Measurements from ENCODE around the gene AIPL1. TPM values are rescaled to one million over a fixed set of nuclear protein-coding genes. Genes with fewer than 3 reads are reported as not detected.

AIPL1 gene
- total RNA-seq, 2 experiments from 2014 or later, result not detected

GRCh38 chr17:6398955-6399354, 36.0 kb downstream of the AIPL1 start:
- ATAC-seq, result no peak
- intact Hi-C loops (cut with DNase I, micrococcal nuclease), result no loop called here
- H3K9me3 Mint-ChIP-seq (ENCODE audit: low read depth), result peaks cover 7% of the 10 kb centered on the region
- no peak for DNase-seq
- no peak overlapping the region for H3K4me3 Mint-ChIP-seq
- H3K27me3 Mint-ChIP-seq, result peaks cover 17% of the 10 kb centered on the region
- ChIA-PET POLR2A (no interaction called here), CTCF (no interaction called here)
- H3K4me1 Mint-ChIP-seq, result no peaks in the 10 kb centered on the region
- no peak overlapping the region for H3K27ac Mint-ChIP-seq
- H3K36me3 Mint-ChIP-seq (ENCODE audit: low read depth), result no peaks in the 10 kb centered on the region

DNA sequence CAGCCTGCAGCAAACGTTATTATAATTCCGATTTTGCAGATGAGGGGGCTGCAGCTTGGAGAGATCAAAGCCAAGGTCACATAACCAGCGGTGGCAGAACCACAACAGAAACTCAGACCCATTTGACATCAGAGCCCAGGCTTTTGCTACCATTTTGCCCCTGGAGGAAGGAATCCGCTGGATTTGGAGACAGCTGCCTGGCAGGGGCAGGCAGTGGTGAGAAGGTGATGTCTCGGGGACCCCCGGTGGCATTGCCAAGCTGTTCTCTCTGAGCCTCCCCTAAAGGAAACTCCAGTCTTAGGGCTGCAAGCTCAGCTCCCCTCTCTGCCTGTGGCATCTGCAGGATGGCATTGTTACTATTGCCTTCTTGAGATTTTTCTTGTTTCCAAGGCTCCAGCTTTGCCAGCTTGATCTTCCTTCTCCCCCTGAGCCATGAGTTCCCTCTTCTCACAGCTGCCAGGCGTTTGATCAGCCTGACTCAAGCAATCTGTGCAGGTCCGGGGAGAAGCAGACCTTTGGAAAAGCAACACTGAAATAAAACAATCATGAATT, 40.8 kb downstream of the AIPL1 start:
- peaks cover 6% of the 10 kb centered on the region for H3K9me3 Mint-ChIP-seq (ENCODE audit: low read depth)
- peaks cover 29% of the 10 kb centered on the region for H3K27me3 Mint-ChIP-seq
- H3K4me1 Mint-ChIP-seq, result no peaks in the 10 kb centered on the region
- H3K4me3 Mint-ChIP-seq, result no peak overlapping the region
- POLR2A ChIA-PET, result no interaction called here
- intact Hi-C loops (cut with DNase I, micrococcal nuclease), result no loop called here
- ATAC-seq (no peak), DNase-seq (no peak)
- H3K27ac Mint-ChIP-seq, result no peak overlapping the region
- no peaks in the 10 kb centered on the region for H3K36me3 Mint-ChIP-seq (ENCODE audit: low read depth)
- CTCF ChIA-PET, result no interaction called here

DNA sequence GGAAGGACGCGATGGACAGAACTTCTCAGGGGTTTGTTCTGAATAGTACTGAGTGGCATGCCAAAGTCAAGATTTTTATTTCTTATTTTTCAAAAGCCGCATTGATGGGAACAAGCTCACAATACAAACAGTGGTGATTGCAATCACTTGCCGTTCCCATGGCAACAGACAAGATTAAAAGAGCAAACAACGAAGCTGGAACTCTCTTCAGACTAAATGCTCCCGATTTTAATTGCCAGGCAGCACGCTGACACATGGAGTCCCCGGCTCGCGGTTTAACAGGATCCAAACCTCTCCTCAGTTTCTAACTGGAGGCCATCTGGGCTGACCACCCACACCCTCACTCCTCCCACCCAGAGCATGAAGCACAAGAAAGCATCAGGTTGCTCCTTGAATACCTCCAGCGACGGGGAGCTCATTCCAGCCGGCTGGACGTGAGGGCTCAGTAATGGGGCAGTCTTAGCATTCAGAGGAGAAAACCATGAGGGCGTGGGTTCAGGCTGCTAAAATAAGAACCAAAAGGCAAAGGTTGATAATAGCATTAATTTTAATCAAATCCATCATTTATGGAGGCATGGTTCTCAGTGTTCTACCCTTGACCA, 41.5 kb downstream of the AIPL1 start:
- Mint-ChIP-seq H3K9me3 (ENCODE audit: low read depth) (peaks cover 3% of the 10 kb centered on the region), H3K4me3 (no peak overlapping the region), H3K27ac (no peak overlapping the region), H3K27me3 (peaks cover 29% of the 10 kb centered on the region), H3K36me3 (ENCODE audit: low read depth) (no peaks in the 10 kb centered on the region), H3K4me1 (no peaks in the 10 kb centered on the region)
- ChIA-PET POLR2A (no interaction called here), CTCF (no interaction called here)
- intact Hi-C loops (cut with DNase I, micrococcal nuclease), result no loop called here
- no peak for ATAC-seq
- DNase-seq, result no peak

DNA sequence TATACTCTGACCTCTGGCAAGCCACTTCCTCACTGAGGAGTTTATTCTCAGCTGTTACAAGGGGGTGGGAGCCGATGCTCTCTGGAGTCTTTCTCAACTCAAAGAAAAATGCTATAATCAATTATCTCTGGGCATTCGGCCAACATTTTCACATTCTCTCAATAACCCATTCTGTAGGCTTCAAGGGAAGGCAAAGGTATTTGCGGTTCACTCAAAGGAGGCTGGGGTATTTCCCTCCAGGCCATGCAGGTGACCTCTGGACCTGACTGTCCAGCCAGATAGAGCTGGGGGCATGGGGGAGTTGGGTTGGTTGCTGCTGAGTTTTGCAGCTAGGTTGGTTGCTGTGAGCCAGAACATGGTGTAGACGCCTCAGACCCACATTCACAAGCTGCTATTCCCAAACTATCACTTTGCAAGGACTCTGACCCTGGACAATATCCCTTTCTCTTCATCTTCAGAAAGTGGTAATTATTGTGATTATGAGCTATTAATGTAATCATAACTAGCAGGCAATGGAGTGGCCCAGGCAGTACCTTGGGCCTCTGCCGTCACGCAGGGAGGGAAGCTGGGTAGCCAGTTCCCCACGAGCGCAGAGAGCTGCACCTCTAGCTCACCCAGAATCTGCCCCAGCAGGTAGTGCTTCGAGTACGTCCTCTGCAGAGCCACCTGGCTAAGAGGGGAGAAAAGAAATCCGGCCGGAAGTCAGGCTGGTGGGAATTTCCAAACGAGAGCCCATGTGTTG, 42.1 kb downstream of the AIPL1 start:
- Mint-ChIP-seq H3K9me3 (ENCODE audit: low read depth) (peaks cover 3% of the 10 kb centered on the region), H3K4me1 (no peaks in the 10 kb centered on the region), H3K27ac (no peak overlapping the region), H3K27me3 (peaks cover 26% of the 10 kb centered on the region), H3K4me3 (no peak overlapping the region), H3K36me3 (ENCODE audit: low read depth) (no peaks in the 10 kb centered on the region)
- intact Hi-C loops (cut with DNase I, micrococcal nuclease), result no loop called here
- CTCF ChIA-PET, result no interaction called here
- POLR2A ChIA-PET, result no interaction called here
- ATAC-seq (no peak), DNase-seq (no peak)

DNA sequence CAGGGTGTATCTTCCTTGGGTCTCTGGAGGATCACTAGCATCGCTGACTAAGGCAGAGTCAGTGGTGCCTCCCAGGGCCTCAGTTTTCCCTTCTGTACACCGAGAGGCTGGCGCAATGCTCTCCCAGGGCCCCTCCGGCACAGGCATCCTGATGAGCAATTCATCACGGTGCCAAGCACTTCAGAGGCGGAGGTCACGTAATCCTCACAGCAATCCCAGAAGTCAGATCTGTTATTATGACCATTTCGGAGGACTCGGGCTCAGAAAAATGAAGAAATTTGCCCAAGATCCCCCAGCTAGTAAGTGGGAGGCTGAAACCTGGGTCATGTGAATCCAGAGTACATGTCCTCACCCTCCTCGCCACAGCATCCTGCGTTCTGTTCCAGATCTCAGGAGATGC, 46.5 kb downstream of the AIPL1 start:
- no peaks in the 10 kb centered on the region for H3K36me3 Mint-ChIP-seq (ENCODE audit: low read depth)
- no peak overlapping the region for H3K4me3 Mint-ChIP-seq
- no peak overlapping the region for H3K27ac Mint-ChIP-seq
- intact Hi-C loops (cut with DNase I, micrococcal nuclease), result no loop called here
- DNase-seq (no peak), ATAC-seq (no peak)
- H3K9me3 Mint-ChIP-seq (ENCODE audit: low read depth), result no peaks in the 10 kb centered on the region
- CTCF ChIA-PET, result interaction anchor here (1.3 kb wide), 1 partner anchor 10 kb away, joined by 3 read pairs; no protein-coding TSS in a partner anchor
- POLR2A ChIA-PET, result no interaction called here
- H3K27me3 Mint-ChIP-seq, result peaks cover 16% of the 10 kb centered on the region
- H3K4me1 Mint-ChIP-seq, result no peaks in the 10 kb centered on the region

- Mint-ChIP-seq H3K9me3 (ENCODE audit: low read depth) (no peaks in the 10 kb centered on the region), H3K27ac (no peak overlapping the region), H3K36me3 (ENCODE audit: low read depth) (no peaks in the 10 kb centered on the region), H3K4me3 (no peak overlapping the region), H3K4me1 (no peaks in the 10 kb centered on the region), H3K27me3 (peaks cover 17% of the 10 kb centered on the region)
- ATAC-seq (no peak), DNase-seq (no peak)
- intact Hi-C loops (cut with DNase I, micrococcal nuclease), result no loop called here
- CTCF ChIA-PET, result interaction anchor here (1.3 kb wide), 1 partner anchor 10 kb away, joined by 3 read pairs; no protein-coding TSS in a partner anchor
- POLR2A ChIA-PET, result no interaction called here
Observed at GRCh38 chr17:6387858-6388257, 47.1 kb downstream of the AIPL1 start.

DNA sequence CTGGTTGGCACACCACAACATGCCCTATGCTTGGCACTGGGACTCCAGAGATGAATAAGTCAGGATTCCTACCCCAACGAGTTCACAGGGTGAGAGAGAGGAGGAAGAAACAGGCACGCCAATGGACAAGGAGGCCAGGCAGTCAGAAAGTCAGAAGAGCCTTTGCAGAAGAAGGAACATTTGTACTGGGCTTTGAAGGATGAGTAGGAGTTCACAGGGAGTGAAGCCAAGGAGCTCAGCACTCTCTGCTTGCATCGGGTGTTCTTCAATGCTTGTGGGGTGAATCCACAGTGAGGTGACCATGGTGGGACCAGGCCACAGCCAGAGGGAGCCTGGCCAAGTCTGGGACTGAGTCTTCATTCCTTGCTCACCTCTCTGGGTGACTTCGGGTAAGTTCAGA, 47.5 kb downstream of the AIPL1 start:
- H3K4me1 Mint-ChIP-seq, result no peaks in the 10 kb centered on the region
- H3K27me3 Mint-ChIP-seq, result peaks cover 15% of the 10 kb centered on the region
- H3K36me3 Mint-ChIP-seq (ENCODE audit: low read depth), result no peaks in the 10 kb centered on the region
- no peaks in the 10 kb centered on the region for H3K9me3 Mint-ChIP-seq (ENCODE audit: low read depth)
- H3K4me3 Mint-ChIP-seq, result no peak overlapping the region
- ChIA-PET POLR2A (no interaction called here), CTCF (interaction anchor here (1.3 kb wide), 1 partner anchor 11 kb away, joined by 3 read pairs; no protein-coding TSS in a partner anchor)
- DNase-seq (no peak), ATAC-seq (no peak)
- intact Hi-C loops (cut with DNase I, micrococcal nuclease), result no loop called here
- H3K27ac Mint-ChIP-seq, result no peak overlapping the region

DNA sequence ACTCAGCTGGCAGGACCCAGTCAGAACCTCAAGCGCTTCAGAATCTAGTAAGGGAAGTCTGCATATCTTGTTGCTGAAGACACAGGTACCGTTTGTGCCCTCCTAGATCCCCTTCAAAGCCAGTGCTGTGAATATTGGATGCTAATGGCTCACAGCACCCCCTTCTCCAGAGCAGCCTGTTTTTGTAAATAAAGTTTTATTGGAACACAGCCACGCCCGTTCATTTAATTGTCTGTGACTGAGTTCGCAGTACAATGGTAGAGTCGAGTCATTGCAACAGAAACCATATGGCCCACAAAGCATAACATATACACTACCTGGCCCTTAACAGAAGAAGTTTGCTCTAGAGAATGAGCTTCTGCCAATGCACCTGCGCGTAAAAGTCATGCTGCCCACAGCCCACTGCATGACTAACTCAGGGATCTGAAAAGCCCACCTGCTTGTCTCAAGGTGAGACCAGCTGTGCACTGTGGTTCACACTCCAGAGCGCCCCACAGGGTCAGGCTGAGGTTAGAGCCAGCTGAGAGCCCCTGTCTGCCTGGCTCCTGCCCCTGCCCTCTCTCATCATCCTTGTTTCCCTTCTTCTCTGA, 48.8 kb downstream of the AIPL1 start:
- Mint-ChIP-seq H3K9me3 (ENCODE audit: low read depth) (no peaks in the 10 kb centered on the region), H3K4me1 (no peaks in the 10 kb centered on the region), H3K4me3 (no peak overlapping the region), H3K27me3 (peaks cover 16% of the 10 kb centered on the region), H3K36me3 (ENCODE audit: low read depth) (no peaks in the 10 kb centered on the region), H3K27ac (no peak overlapping the region)
- peak; percentile 36 for ATAC-seq
- DNase-seq, result no peak
- intact Hi-C loops (cut with DNase I, micrococcal nuclease), result no loop called here
- POLR2A ChIA-PET, result interaction anchor here (0.6 kb wide), 1 partner anchor 823 kb away, joined by 6 read pairs; no protein-coding TSS in a partner anchor
- CTCF ChIA-PET, result no interaction called here

- no peaks in the 10 kb centered on the region for H3K36me3 Mint-ChIP-seq (ENCODE audit: low read depth)
Observed at GRCh38 chr17:6384481-6384880, 50.4 kb downstream of the AIPL1 start.

GRCh38 chr17:6381526-6382465, 53.1 kb downstream of the AIPL1 start:
- Mint-ChIP-seq H3K4me1 (no peaks in the 10 kb centered on the region), H3K27me3 (peaks cover 26% of the 10 kb centered on the region), H3K9me3 (ENCODE audit: low read depth) (peaks cover 9% of the 10 kb centered on the region), H3K27ac (no peak overlapping the region), H3K36me3 (ENCODE audit: low read depth) (peaks cover 3% of the 10 kb centered on the region), H3K4me3 (no peak overlapping the region)
- intact Hi-C loops (cut with DNase I, micrococcal nuclease), result no loop called here
- ChIA-PET POLR2A (no interaction called here), CTCF (no interaction called here)
- DNase-seq (no peak), ATAC-seq (no peak)

More at GRCh38 chr17:6384481-6384880, 50.4 kb downstream of the AIPL1 start:
- POLR2A ChIA-PET, result no interaction called here
- no peak for ATAC-seq
- H3K9me3 Mint-ChIP-seq (ENCODE audit: low read depth), result no peaks in the 10 kb centered on the region
- intact Hi-C loops (cut with DNase I, micrococcal nuclease), result no loop called here
- no peaks in the 10 kb centered on the region for H3K4me1 Mint-ChIP-seq
- no peak overlapping the region for H3K27ac Mint-ChIP-seq
- CTCF ChIA-PET, result no interaction called here
- DNase-seq, result no peak
- peaks cover 16% of the 10 kb centered on the region for H3K27me3 Mint-ChIP-seq
- no peak overlapping the region for H3K4me3 Mint-ChIP-seq

- CTCF ChIA-PET, result interaction anchor here (0.7 kb wide), 1 partner anchor 104 kb away, joined by 3 read pairs; no protein-coding TSS in a partner anchor
- Mint-ChIP-seq H3K27ac (no peak overlapping the region), H3K4me1 (no peaks in the 10 kb centered on the region), H3K36me3 (ENCODE audit: low read depth) (peaks cover 3% of the 10 kb centered on the region), H3K4me3 (no peak overlapping the region), H3K27me3 (peaks cover 26% of the 10 kb centered on the region), H3K9me3 (ENCODE audit: low read depth) (peaks cover 9% of the 10 kb centered on the region)
- ATAC-seq (no peak), DNase-seq (no peak)
- POLR2A ChIA-PET, result no interaction called here
- intact Hi-C loops (cut with DNase I, micrococcal nuclease), result no loop called here
Observed at GRCh38 chr17:6380915-6381438, 53.9 kb downstream of the AIPL1 start.
